H9 (cell line): ENCODE data around the gene ARHGAP45. TPM values are rescaled to one million over a fixed set of nuclear protein-coding genes. Genes with fewer than 3 reads are reported as not detected.

Experiments used
- DNase-seq: peaks from one replicate; pipeline ENCODE4 v3.0.0-alpha.2; 2017
- H2AFZ ChIP-seq: one replicate; pipeline ENCODE4 v1.6.1; 2013; ENCODE audit warnings: mild to moderate bottlenecking, low read length, control low read depth, moderate library complexity
- H2AK5ac ChIP-seq: 2 replicates; pipeline ENCODE4 v1.6.1; 2013; ENCODE audit warnings: low read length, control low read depth, mixed read lengths; ENCODE audit not compliant: insufficient read length
- H2BK120ac ChIP-seq: one replicate; pipeline ENCODE4 v1.6.1; 2013; ENCODE audit warnings: low read depth, mild to moderate bottlenecking, low read length, control low read depth, inconsistent platforms; ENCODE audit not compliant: poor library complexity, severe bottlenecking
- H2BK12ac ChIP-seq: 2 replicates; pipeline ENCODE4 v1.6.1; 2013; ENCODE audit warnings: low read length, control low read depth, mixed read lengths, low read depth; ENCODE audit not compliant: insufficient read length
- H2BK15ac ChIP-seq: 2 replicates; pipeline ENCODE4 v1.6.1; 2013; ENCODE audit warnings: low read depth, low read length, control low read depth
- H2BK20ac ChIP-seq: one replicate; pipeline ENCODE4 v1.6.1; 2013; ENCODE audit warnings: low read depth, mild to moderate bottlenecking, low read length, control low read depth, inconsistent platforms; ENCODE audit not compliant: poor library complexity, severe bottlenecking
- H2BK5ac ChIP-seq: 2 replicates; pipeline ENCODE4 v1.6.1; 2013; ENCODE audit warnings: low read length, control low read depth, mixed read lengths; ENCODE audit not compliant: insufficient read length
- H3K14ac ChIP-seq: 2 replicates; pipeline ENCODE4 v1.6.1; 2013; ENCODE audit warnings: low read length, control low read depth; ENCODE audit not compliant: insufficient read depth
- H3K18ac ChIP-seq: 2 replicates; pipeline ENCODE4 v1.6.1; 2013; ENCODE audit warnings: low read depth, mild to moderate bottlenecking, mixed read lengths, low read length, control low read depth; ENCODE audit not compliant: insufficient read length
- H3K23ac ChIP-seq: 2 replicates; pipeline ENCODE4 v1.6.1; 2013; ENCODE audit warnings: low read length, control low read depth, mixed read lengths, low read depth; ENCODE audit not compliant: insufficient read length
- H3K23me2 ChIP-seq: 2 replicates; pipeline ENCODE4 v1.6.1; 2013; ENCODE audit warnings: low read depth, mild to moderate bottlenecking, mixed read lengths, low read length, control low read depth; ENCODE audit not compliant: insufficient read length, poor library complexity, severe bottlenecking
- H3K27ac ChIP-seq: 2 replicates; pipeline ENCODE4 v1.5.1; 2013; ENCODE audit warnings: low read length, control low read depth, mixed read lengths, low read depth; ENCODE audit not compliant: insufficient read length
- H3K27me3 ChIP-seq: 2 replicates; pipeline ENCODE4 v1.6.1; 2013; ENCODE audit warnings: low read length, control low read depth, inconsistent platforms; ENCODE audit not compliant: insufficient read depth
- H3K4ac ChIP-seq: 2 replicates; pipeline ENCODE4 v1.6.1; 2013; ENCODE audit warnings: low read depth, mild to moderate bottlenecking, control low read depth, inconsistent platforms, low read length, moderate library complexity
- H3K4me1 ChIP-seq: 2 replicates; pipeline ENCODE4 v1.6.1; 2013; ENCODE audit warnings: low read length, control low read depth, inconsistent platforms; ENCODE audit not compliant: insufficient read depth
- H3K4me2 ChIP-seq: 2 replicates; pipeline ENCODE4 v1.6.1; 2013; ENCODE audit warnings: low read length, control low read depth, mixed read lengths; ENCODE audit not compliant: insufficient read length, insufficient read depth
- H3K56ac ChIP-seq: 2 replicates; pipeline ENCODE4 v1.6.1; 2013; ENCODE audit warnings: low read depth, mild to moderate bottlenecking, mixed read lengths, low read length, control low read depth; ENCODE audit not compliant: insufficient read length
- H3K79me1 ChIP-seq: 2 replicates; pipeline ENCODE4 v1.6.1; 2013; ENCODE audit warnings: low read depth, mild to moderate bottlenecking, moderate library complexity, low read length, control low read depth, inconsistent platforms; ENCODE audit not compliant: insufficient read depth, poor library complexity, severe bottlenecking
- H3K79me2 ChIP-seq: 2 replicates; pipeline ENCODE4 v1.6.1; 2013; ENCODE audit warnings: low read length, control low read depth, inconsistent platforms; ENCODE audit not compliant: insufficient read depth
- H3K9ac ChIP-seq: 2 replicates; pipeline ENCODE4 v1.6.1; 2013; ENCODE audit warnings: low read length, control low read depth, mixed read lengths; ENCODE audit not compliant: insufficient read length; ENCODE audit errors: extremely low read depth
- H3K9me3 ChIP-seq: one replicate; pipeline ENCODE4 v1.6.1; 2013; ENCODE audit warnings: low read depth, low read length, inconsistent platforms; ENCODE audit not compliant: control insufficient read depth
- H3T11ph ChIP-seq: one replicate; pipeline ENCODE4 v1.6.1; 2013; ENCODE audit warnings: mild to moderate bottlenecking, low read length, control low read depth, inconsistent platforms
- H4K20me1 ChIP-seq: one replicate; pipeline ENCODE4 v1.6.1; 2013; ENCODE audit not compliant: control insufficient read depth, insufficient read length, insufficient read depth
- H4K5ac ChIP-seq: 2 replicates; pipeline ENCODE4 v1.6.1; 2013; ENCODE audit warnings: low read depth, mild to moderate bottlenecking, mixed read lengths, low read length, control low read depth; ENCODE audit not compliant: insufficient read length
- H4K8ac ChIP-seq: replicated peaks from 2 replicates; pipeline ENCODE4 v1.6.1; 2013; ENCODE audit warnings: low read length, control low read depth, mixed read lengths, low read depth; ENCODE audit not compliant: insufficient read length
- H4K91ac ChIP-seq: 2 replicates; pipeline ENCODE4 v1.6.1; 2013; ENCODE audit warnings: low read depth, mild to moderate bottlenecking, moderate library complexity, mixed read lengths, low read length, control low read depth; ENCODE audit not compliant: insufficient read length
- H3K27ac Mint-ChIP-seq, 3 experiments: 2 replicates in 2 of 3; 3 replicates in 1 of 3; pipeline ENCODE4 v1.8.0; 2020 to 2021; ENCODE audit warnings: mixed read lengths in 3 of 3, mild to moderate bottlenecking in 1 of 3, moderate library complexity in 1 of 3
- H3K27me3 Mint-ChIP-seq: 2 replicates; pipeline ENCODE4 v1.8.0; 2021; ENCODE audit warnings: low read depth, mild to moderate bottlenecking, moderate library complexity, mixed read lengths
- H3K36me3 Mint-ChIP-seq, 3 experiments: 2 replicates in 2 of 3; 3 replicates in 1 of 3; pipeline ENCODE4 v1.8.0; 2020 to 2021; ENCODE audit warnings: low read depth in 3 of 3, mixed read lengths in 3 of 3; ENCODE audit not compliant: insufficient read depth in 1 of 3
- H3K4me1 Mint-ChIP-seq, 2 experiments: 2 replicates each; pipeline ENCODE4 v1.8.0; 2020; ENCODE audit warnings: mixed read lengths in 2 of 2
- H3K4me3 Mint-ChIP-seq, 2 experiments: 2 replicates in 1 of 2; 3 replicates in 1 of 2; pipeline ENCODE4 v1.8.0; 2020 to 2021; ENCODE audit warnings: mild to moderate bottlenecking in 2 of 2, mixed read lengths in 2 of 2, moderate library complexity in 1 of 2
- H3K9me3 Mint-ChIP-seq, 2 experiments: 2 replicates in 1 of 2; 3 replicates in 1 of 2; pipeline ENCODE4 v1.8.0; 2020; ENCODE audit warnings: mild to moderate bottlenecking in 2 of 2, mixed read lengths in 2 of 2, moderate library complexity in 1 of 2
- CTCF ChIP-seq: fragments of 200-600 bp; sonication (generic); conservative IDR thresholded peaks from 3 replicates; pipeline ENCODE4 v1.8.0; 2021; ENCODE audit warnings: antibody characterized with exemption, mild to moderate bottlenecking
- WGBS: extraction: QIAGEN DNeasy Blood & Tissue Kit; methylation state at CpG from one replicate; pipeline ENCODE4 v1.1.7; 2013; ENCODE audit warnings: missing lambda C conversion rate, low lambda C conversion rate, mixed read lengths; ENCODE audit not compliant: insufficient read length; ENCODE audit errors: extremely low coverage; 5-methylcytosine and 5-hydroxymethylcytosine counted together
- total RNA-seq: library from RNA; stranded (reverse); gene quantifications from 2 replicates; pipeline ENCODE4 v1.2.1, GENCODE V29; 2021

The ARHGAP45 gene
- total RNA-seq, 1 experiment from 2014 or later: 39.8 TPM

- H2BK20ac ChIP-seq: no peak overlapping the region
- peak overlapping the region; percentile 82 for H2BK5ac ChIP-seq
- TF ChIP-seq CTCF: no peak
- H2BK15ac ChIP-seq: peak overlapping the region; percentile 100
- no peaks in the 10 kb centered on the region for H3K4me1 ChIP-seq
- H4K91ac ChIP-seq: peak overlapping the region; percentile 97
- H3K23ac ChIP-seq: no peak overlapping the region
- H3K27ac ChIP-seq: no peak overlapping the region
- Mint-ChIP-seq H3K27me3 (no peaks in the 10 kb centered on the region; the same call in 1 of the 2 replicates), H3K27ac (peak overlapping the region; percentile 94 to 98 (median 95)), H3K4me3 (peak overlapping the region; percentile 91 to 98), H3K4me1 (peaks cover 4 to 22% of the 10 kb centered on the region in 2 experiments; a peak in 3 of 4 replicates), H3K9me3 (no peaks in the 10 kb centered on the region), H3K36me3 (peaks cover 12 to 20% (median 19%) of the 10 kb centered on the region in 3 experiments; a peak in 6 of 7 replicates)
- peak overlapping the region; percentile 97 for H2BK12ac ChIP-seq
- H3T11ph ChIP-seq: peak overlapping the region; percentile 41
- H3K79me1 ChIP-seq: peaks cover 7% of the 10 kb centered on the region
- no peak overlapping the region for H2AK5ac ChIP-seq
- no peak overlapping the region for H2AFZ ChIP-seq
- no peak overlapping the region for H4K8ac ChIP-seq
- H3K4me2 ChIP-seq: peak overlapping the region; percentile 90
- peak overlapping the region; percentile 100 for H3K18ac ChIP-seq
- no peak overlapping the region for H4K5ac ChIP-seq
- peak overlapping the region; percentile 99 for H2BK120ac ChIP-seq
- peak overlapping the region; percentile 100 for H3K14ac ChIP-seq
- H3K79me2 ChIP-seq: peaks cover 15% of the 10 kb centered on the region; the same call in 1 of the 2 replicates
- no peak overlapping the region for H3K56ac ChIP-seq
- no CpG with 5 or more reads among the region's 36 CpGs for WGBS
- DNase-seq: no peak
- H3K9ac ChIP-seq: peak overlapping the region; percentile 83
- H3K27me3 ChIP-seq: no peaks in the 10 kb centered on the region
- H3K23me2 ChIP-seq: peaks cover 16% of the 10 kb centered on the region
- H3K4ac ChIP-seq: peak overlapping the region; percentile 99
- H3K9me3 ChIP-seq: no peaks in the 10 kb centered on the region
- H4K20me1 ChIP-seq: no peaks in the 10 kb centered on the region
Observed at GRCh38 chr19:1026783-1027649, 40.0 kb upstream of the ARHGAP45 start.
